IMR-90 (cell line): ENCODE data around the gene MYOCD.

Experiments used
- CTCF ChIP-seq: conservative IDR thresholded peaks from 2 replicates; pipeline ENCODE4 v1.5.1; 2012; ENCODE audit warnings: mild to moderate bottlenecking, low read depth, low read length, improper control_type of control experiment
- RFX5 ChIP-seq: IDR thresholded peaks from 2 replicates; pipeline ENCODE4 v1.8.0; 2012; ENCODE audit warnings: low read depth, mild to moderate bottlenecking, low read length, moderate library complexity

DNA sequence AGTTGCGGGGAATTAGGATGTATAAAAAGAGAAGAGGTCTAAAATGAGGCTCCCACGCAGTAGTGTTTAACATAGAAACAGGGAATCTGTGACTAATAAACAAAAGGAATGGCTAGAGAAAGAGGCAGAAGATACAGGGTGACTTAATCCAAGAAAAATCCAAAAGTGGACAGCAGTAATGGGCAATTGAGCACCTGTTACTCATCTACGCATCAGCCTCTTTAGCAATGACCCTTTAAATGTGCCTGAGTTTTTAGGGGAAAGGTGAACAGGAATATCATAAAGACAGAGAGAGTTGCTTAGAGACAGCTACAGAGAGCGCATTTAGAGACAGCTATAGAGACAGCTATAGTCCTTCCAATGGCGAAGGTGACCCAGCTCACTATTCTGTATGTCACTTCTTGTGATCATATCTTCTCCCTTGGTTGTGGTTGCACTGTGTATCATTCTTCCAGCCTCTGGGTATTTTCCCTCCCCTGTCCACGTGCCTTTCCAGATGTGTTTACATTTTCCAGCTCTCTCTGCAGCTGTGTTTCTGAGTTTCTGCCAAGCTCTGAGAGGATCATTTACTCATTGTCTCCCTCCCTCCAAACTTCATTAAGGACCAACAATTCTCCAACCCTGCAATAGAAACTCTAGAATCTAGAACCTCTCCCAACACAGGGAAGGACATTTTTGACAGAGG lies 61.5 kb downstream of the MYOCD start:
- no peak for TF ChIP-seq CTCF
- TF ChIP-seq RFX5: no peak
